ENCODE data around the gene GPR183.
"Not testable (repeated sequence)": the region's sequence is repeated elsewhere in the genome, so short reads cannot be mapped to it uniquely, and the experiment has no call there.

Gene GPR183

GRCh38 chr13:99255271-99255670 is 51.9 kb downstream of the GPR183 start:
- no peak for DNase-seq
- Histone ChIP-seq H3K4me2 (ENCODE audit: low read length) (no peak overlapping the region), H3K79me1 (ENCODE audit: low read length) (peaks cover 1% of the 10 kb centered on the region), H3K18ac (ENCODE audit: low read length) (no peak overlapping the region), H3K27me3 (ENCODE audit: insufficient read depth, low read length, poor library complexity) (no peaks in the 10 kb centered on the region), H4K5ac (ENCODE audit: low read length) (no peak overlapping the region), H2BK15ac (replicated peaks; ENCODE audit: low read depth) (no peak overlapping the region), H4K8ac (ENCODE audit: low read depth, low read length) (no peak overlapping the region), H2BK120ac (ENCODE audit: low read depth, low read length) (no peak overlapping the region), H3K4me1 (ENCODE audit: control insufficient read depth, low read depth, low read length) (peaks cover 5% of the 10 kb centered on the region), H3K79me2 (ENCODE audit: control insufficient read depth, insufficient read depth, low read length) (no peaks in the 10 kb centered on the region), H3K36me3 (ENCODE audit: control insufficient read depth, insufficient read depth, low read length) (no peaks in the 10 kb centered on the region), H2AK5ac (ENCODE audit: low read length) (no peak overlapping the region), H3K27ac (ENCODE audit: low read depth, low read length) (no peak overlapping the region), H2BK5ac (ENCODE audit: low read length) (no peak overlapping the region), H3K23ac (ENCODE audit: low read length) (no peak overlapping the region), H3K4ac (ENCODE audit: low read depth, low read length) (no peak overlapping the region), H3K9ac (ENCODE audit: low read length) (no peak overlapping the region), H3K4me3 (ENCODE audit: low read length) (no peak overlapping the region), H3K56ac (ENCODE audit: low read length) (no peak overlapping the region)
- WGBS (ENCODE audit: extremely low coverage, insufficient coverage, low lambda C conversion rate), result no CpG with 5 or more reads among the region's 10 CpGs

- Histone ChIP-seq H3K79me2 (ENCODE audit: control insufficient read depth, insufficient read depth, low read length) (no peaks in the 10 kb centered on the region), H3K4ac (ENCODE audit: low read depth, low read length) (no peak overlapping the region), H3K36me3 (ENCODE audit: control insufficient read depth, insufficient read depth, low read length) (no peaks in the 10 kb centered on the region), H3K23ac (ENCODE audit: low read length) (no peak overlapping the region), H4K5ac (ENCODE audit: low read length) (no peak overlapping the region), H2AK5ac (ENCODE audit: low read length) (no peak overlapping the region), H3K27me3 (ENCODE audit: insufficient read depth, low read length, poor library complexity) (no peaks in the 10 kb centered on the region), H3K4me2 (ENCODE audit: low read length) (no peak overlapping the region), H3K27ac (ENCODE audit: low read depth, low read length) (no peak overlapping the region), H3K9ac (ENCODE audit: low read length) (no peak overlapping the region), H3K4me3 (ENCODE audit: low read length) (no peak overlapping the region), H4K8ac (ENCODE audit: low read depth, low read length) (no peak overlapping the region), H2BK5ac (ENCODE audit: low read length) (no peak overlapping the region), H3K4me1 (ENCODE audit: control insufficient read depth, low read depth, low read length) (peaks cover 5% of the 10 kb centered on the region), H3K56ac (ENCODE audit: low read length) (no peak overlapping the region), H2BK15ac (replicated peaks; ENCODE audit: low read depth) (no peak overlapping the region), H2BK120ac (ENCODE audit: low read depth, low read length) (no peak overlapping the region), H3K79me1 (ENCODE audit: low read length) (no peaks in the 10 kb centered on the region), H3K18ac (ENCODE audit: low read length) (no peak overlapping the region)
- WGBS (ENCODE audit: extremely low coverage, insufficient coverage, low lambda C conversion rate), result no CpG with 5 or more reads among the region's 14 CpGs
- DNase-seq, result no peak
Measured at GRCh38 chr13:99254830-99255229, 52.4 kb downstream of the GPR183 start.

GRCh38 chr13:99251921-99252320 is 55.3 kb downstream of the GPR183 start:
- no peak for DNase-seq
- no peak overlapping the region for H2BK5ac ChIP-seq (ENCODE audit: low read length)
- no peak overlapping the region for H4K5ac ChIP-seq (ENCODE audit: low read length)
- peak overlapping the region; percentile 47 for H3K56ac ChIP-seq (ENCODE audit: low read length)
- no CpG with 5 or more reads among the region's 4 CpGs for WGBS (ENCODE audit: extremely low coverage, insufficient coverage, low lambda C conversion rate)
- no peak overlapping the region for H3K9ac ChIP-seq (ENCODE audit: low read length)
- H3K79me2 ChIP-seq (ENCODE audit: control insufficient read depth, insufficient read depth, low read length), result no peaks in the 10 kb centered on the region
- H2BK15ac ChIP-seq (replicated peaks; ENCODE audit: low read depth), result no peak overlapping the region
- no peak overlapping the region for H2BK120ac ChIP-seq (ENCODE audit: low read depth, low read length)
- no peak overlapping the region for H3K4me2 ChIP-seq (ENCODE audit: low read length)
- no peak overlapping the region for H2AK5ac ChIP-seq (ENCODE audit: low read length)
- peaks cover 5% of the 10 kb centered on the region for H3K4me1 ChIP-seq (ENCODE audit: control insufficient read depth, low read depth, low read length)
- no peaks in the 10 kb centered on the region for H3K36me3 ChIP-seq (ENCODE audit: control insufficient read depth, insufficient read depth, low read length)
- no peak overlapping the region for H3K4me3 ChIP-seq (ENCODE audit: low read length)
- H3K23ac ChIP-seq (ENCODE audit: low read length), result no peak overlapping the region
- no peak overlapping the region for H3K27ac ChIP-seq (ENCODE audit: low read depth, low read length)
- H3K4ac ChIP-seq (ENCODE audit: low read depth, low read length), result no peak overlapping the region
- H3K27me3 ChIP-seq (ENCODE audit: insufficient read depth, low read length, poor library complexity), result no peaks in the 10 kb centered on the region
- H3K79me1 ChIP-seq (ENCODE audit: low read length), result no peaks in the 10 kb centered on the region
- H4K8ac ChIP-seq (ENCODE audit: low read depth, low read length), result no peak overlapping the region
- no peak overlapping the region for H3K18ac ChIP-seq (ENCODE audit: low read length)

- Histone ChIP-seq H3K4me2 (ENCODE audit: low read length) (no peak overlapping the region), H2AK5ac (ENCODE audit: low read length) (no peak overlapping the region), H3K27me3 (ENCODE audit: insufficient read depth, low read length, poor library complexity) (no peaks in the 10 kb centered on the region), H4K5ac (ENCODE audit: low read length) (no peak overlapping the region), H3K9ac (ENCODE audit: low read length) (no peak overlapping the region), H3K79me2 (ENCODE audit: control insufficient read depth, insufficient read depth, low read length) (no peaks in the 10 kb centered on the region), H3K4ac (ENCODE audit: low read depth, low read length) (no peak overlapping the region), H3K36me3 (ENCODE audit: control insufficient read depth, insufficient read depth, low read length) (no peaks in the 10 kb centered on the region), H3K18ac (ENCODE audit: low read length) (no peak overlapping the region), H2BK5ac (ENCODE audit: low read length) (no peak overlapping the region), H3K23ac (ENCODE audit: low read length) (no peak overlapping the region), H3K4me1 (ENCODE audit: control insufficient read depth, low read depth, low read length) (peaks cover 5% of the 10 kb centered on the region), H2BK120ac (ENCODE audit: low read depth, low read length) (no peak overlapping the region), H3K56ac (ENCODE audit: low read length) (no peak overlapping the region), H4K8ac (ENCODE audit: low read depth, low read length) (no peak overlapping the region), H2BK15ac (replicated peaks; ENCODE audit: low read depth) (no peak overlapping the region), H3K27ac (ENCODE audit: low read depth, low read length) (no peak overlapping the region), H3K79me1 (ENCODE audit: low read length) (no peaks in the 10 kb centered on the region), H3K4me3 (ENCODE audit: low read length) (no peak overlapping the region)
- DNase-seq, result no peak
- WGBS (ENCODE audit: extremely low coverage, insufficient coverage, low lambda C conversion rate), result no CpG with 5 or more reads among the region's 5 CpGs
Measured at GRCh38 chr13:99250982-99251825, 56.0 kb downstream of the GPR183 start.

- no CpG with 5 or more reads among the region's 2 CpGs for WGBS (ENCODE audit: extremely low coverage, insufficient coverage, low lambda C conversion rate)
- H3K36me3 ChIP-seq (ENCODE audit: control insufficient read depth, insufficient read depth, low read length), result not testable (repeated sequence)
Measured at GRCh38 chr13:99249606-99250005, 57.6 kb downstream of the GPR183 start.

GRCh38 chr13:99249178-99249577 is 58.0 kb downstream of the GPR183 start:
- DNase-seq; H2BK5ac ChIP-seq (ENCODE audit: low read length): not testable (repeated sequence)

More at GRCh38 chr13:99249606-99250005, 57.6 kb downstream of the GPR183 start:
- H3K27me3 ChIP-seq (ENCODE audit: insufficient read depth, low read length, poor library complexity); H3K56ac ChIP-seq (ENCODE audit: low read length); H3K4ac ChIP-seq (ENCODE audit: low read depth, low read length); H3K23ac ChIP-seq (ENCODE audit: low read length); H3K27ac ChIP-seq (ENCODE audit: low read depth, low read length); H2AK5ac ChIP-seq (ENCODE audit: low read length); H4K5ac ChIP-seq (ENCODE audit: low read length); H3K79me1 ChIP-seq (ENCODE audit: low read length); DNase-seq; H3K9ac ChIP-seq (ENCODE audit: low read length); H3K4me1 ChIP-seq (ENCODE audit: control insufficient read depth, low read depth, low read length); H3K18ac ChIP-seq (ENCODE audit: low read length); H2BK15ac ChIP-seq (replicated peaks; ENCODE audit: low read depth); H3K4me2 ChIP-seq (ENCODE audit: low read length); H3K79me2 ChIP-seq (ENCODE audit: control insufficient read depth, insufficient read depth, low read length); H2BK5ac ChIP-seq (ENCODE audit: low read length); H3K4me3 ChIP-seq (ENCODE audit: low read length); H4K8ac ChIP-seq (ENCODE audit: low read depth, low read length); H2BK120ac ChIP-seq (ENCODE audit: low read depth, low read length): not testable (repeated sequence)

More at GRCh38 chr13:99249178-99249577, 58.0 kb downstream of the GPR183 start:
- not testable (repeated sequence) for H3K4me3 ChIP-seq (ENCODE audit: low read length); H2BK15ac ChIP-seq (replicated peaks; ENCODE audit: low read depth); H3K79me2 ChIP-seq (ENCODE audit: control insufficient read depth, insufficient read depth, low read length); H3K56ac ChIP-seq (ENCODE audit: low read length); H4K5ac ChIP-seq (ENCODE audit: low read length); H2BK120ac ChIP-seq (ENCODE audit: low read depth, low read length); H3K27me3 ChIP-seq (ENCODE audit: insufficient read depth, low read length, poor library complexity); H2AK5ac ChIP-seq (ENCODE audit: low read length); H3K4ac ChIP-seq (ENCODE audit: low read depth, low read length); H4K8ac ChIP-seq (ENCODE audit: low read depth, low read length); H3K36me3 ChIP-seq (ENCODE audit: control insufficient read depth, insufficient read depth, low read length); H3K4me2 ChIP-seq (ENCODE audit: low read length); H3K9ac ChIP-seq (ENCODE audit: low read length); H3K18ac ChIP-seq (ENCODE audit: low read length); H3K79me1 ChIP-seq (ENCODE audit: low read length); H3K23ac ChIP-seq (ENCODE audit: low read length); H3K4me1 ChIP-seq (ENCODE audit: control insufficient read depth, low read depth, low read length); H3K27ac ChIP-seq (ENCODE audit: low read depth, low read length)
- WGBS (ENCODE audit: extremely low coverage, insufficient coverage, low lambda C conversion rate), result no CpG with 5 or more reads among the region's 3 CpGs

Data from mesendoderm (in vitro differentiated cells).